Measurements from ENCODE around the gene ZNF99.
"Not testable (repeated sequence)": the region's sequence is repeated elsewhere in the genome, so short reads cannot be mapped to it uniquely, and the experiment has no call there.

The ZNF99 gene

GRCh38 chr19:22783651-22784410 lies at the start of gene ZNF99:
Gene ZNF99 (minus strand): TSS chr19:22784151. CDS start chr19:22784016, 135 bp downstream.
- DNase-seq (ENCODE audit: low spot score) = no peak

- DNase-seq (ENCODE audit: low spot score) = no peak
These were observed 48.2 kb upstream of the ZNF99 start, which contains the start of gene ZNF723 for GRCh38 chr19:22832031-22832762. Gene ZNF723 (plus strand): TSS chr19:22832291. CDS start chr19:22832380, 89 bp downstream.

DNA sequence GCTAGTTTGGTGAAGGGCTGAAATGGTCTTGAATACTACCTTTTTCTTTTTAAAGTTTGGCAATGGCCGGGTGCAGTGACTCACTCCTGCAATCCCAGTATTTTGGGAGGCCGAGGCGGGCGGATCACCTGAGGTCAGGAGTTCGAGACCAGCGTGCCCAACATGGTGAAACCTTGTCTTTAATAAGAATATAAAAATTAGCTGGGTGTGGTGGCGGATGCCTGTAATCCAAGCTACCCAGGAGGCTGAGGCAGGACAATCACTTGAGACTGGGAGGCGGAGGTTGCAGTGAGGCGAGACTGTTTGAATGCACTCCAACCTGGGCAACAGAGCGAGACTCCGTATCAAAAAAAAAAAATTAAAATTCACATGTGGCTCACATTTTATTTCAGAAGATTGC lies 47.3 kb upstream of the ZNF99 start:
- no peak for DNase-seq (ENCODE audit: low spot score)

GRCh38 chr19:22814124-22814523 lies 30.2 kb upstream of the ZNF99 start:
- DNase-seq (ENCODE audit: low spot score) = no peak

DNA sequence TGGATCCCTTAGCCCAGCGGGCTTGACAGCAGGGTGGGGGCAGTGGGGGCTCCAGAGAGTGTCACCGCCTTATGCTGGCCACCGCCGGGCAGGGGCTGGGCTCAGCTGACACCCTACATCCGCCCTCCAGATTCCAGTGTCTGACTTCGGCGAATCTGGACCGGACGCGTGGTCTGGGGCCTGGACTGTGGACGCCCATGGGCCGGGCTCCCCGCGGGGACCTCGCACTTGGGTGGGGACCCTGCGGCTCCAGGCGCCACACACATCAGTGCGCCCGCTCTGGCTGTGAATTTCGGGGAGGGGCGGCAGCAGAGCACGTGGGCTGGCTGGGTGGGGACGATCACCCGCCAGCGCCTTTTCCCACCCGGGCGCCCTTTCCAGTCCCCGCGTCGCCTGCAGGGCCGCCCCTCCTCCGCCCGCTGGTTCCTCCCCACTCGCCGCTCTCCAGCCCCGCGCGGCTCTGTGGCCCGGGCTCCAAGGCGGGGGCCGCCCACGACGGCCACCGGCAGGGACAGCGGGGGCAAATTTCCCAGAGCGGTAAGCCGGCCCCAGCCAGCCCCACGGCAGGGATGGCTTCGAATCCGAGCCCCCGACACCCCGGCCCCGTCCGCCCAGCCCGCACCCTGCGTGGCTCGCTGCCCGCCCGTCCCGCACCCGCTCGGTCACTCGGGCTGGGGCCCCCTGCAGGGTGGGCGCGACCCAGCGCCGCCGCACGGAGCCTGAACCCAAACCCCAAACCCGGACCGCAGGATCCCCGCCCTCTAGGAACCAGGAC lies 23.3 kb upstream of the ZNF99 start:
- no peak for DNase-seq (ENCODE audit: low spot score)

DNA sequence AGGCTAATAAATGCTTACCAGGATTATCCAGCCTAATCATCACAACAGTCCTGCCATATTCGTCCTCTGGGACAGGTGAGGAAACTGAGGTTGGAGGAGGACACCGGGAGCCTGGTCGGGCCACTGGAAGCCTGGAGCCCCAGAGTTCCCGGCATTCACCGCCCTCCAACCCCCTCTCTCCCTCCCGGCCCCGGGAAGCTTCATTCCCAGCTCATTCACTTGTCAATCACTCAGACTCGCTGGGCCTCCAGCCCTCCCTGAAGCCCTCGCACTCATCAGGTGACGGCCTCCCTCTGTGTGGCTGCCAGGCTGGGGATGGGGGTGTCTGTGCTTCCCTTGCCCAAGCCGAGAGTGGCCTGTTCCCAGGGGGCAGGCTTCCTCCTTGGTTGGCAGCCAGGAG lies 22.5 kb upstream of the ZNF99 start:
- DNase-seq (ENCODE audit: low spot score) = no peak

GRCh38 chr19:22797040-22797439 lies 13.1 kb upstream of the ZNF99 start:
- DNase-seq (ENCODE audit: low spot score) = no peak

GRCh38 chr19:22792863-22793262 lies 8.9 kb upstream of the ZNF99 start:
- DNase-seq (ENCODE audit: low spot score) = not testable (repeated sequence)

DNA sequence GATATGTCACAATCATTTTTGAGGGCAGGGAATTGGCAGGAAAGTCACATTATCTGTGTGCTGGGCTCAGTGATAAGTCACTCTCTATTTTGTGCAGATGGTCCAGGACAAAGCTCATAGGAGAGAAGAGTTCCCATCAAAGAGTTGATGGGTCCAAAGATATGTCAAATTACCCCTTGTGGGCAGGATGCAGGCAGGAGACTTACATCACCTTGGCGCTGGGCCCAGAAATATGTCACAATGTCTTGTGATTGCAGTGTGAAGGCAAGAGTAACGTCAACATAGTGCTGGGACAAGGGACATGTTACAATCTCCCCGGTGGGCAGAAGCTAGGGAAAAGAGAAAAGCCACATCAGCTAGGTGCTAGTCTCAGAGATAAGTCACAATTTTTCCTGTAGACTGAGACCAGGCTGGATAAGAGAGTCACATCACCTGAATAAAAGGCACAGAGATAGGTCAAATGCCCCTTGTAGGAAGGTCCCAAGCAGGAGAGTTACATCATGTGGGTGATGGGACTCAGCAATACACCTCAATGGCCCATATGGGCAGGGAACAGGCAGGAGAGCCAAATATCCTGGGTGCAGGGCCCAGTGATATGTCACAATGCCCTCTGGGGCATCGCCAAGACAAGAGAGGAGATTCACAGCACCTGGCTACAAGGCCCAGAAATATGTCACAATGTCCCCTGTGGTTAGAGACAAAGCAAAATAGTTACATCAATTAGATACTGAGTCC lies 47.9 kb downstream of the ZNF99 start:
- DNase-seq (ENCODE audit: low spot score) = no peak

DNA sequence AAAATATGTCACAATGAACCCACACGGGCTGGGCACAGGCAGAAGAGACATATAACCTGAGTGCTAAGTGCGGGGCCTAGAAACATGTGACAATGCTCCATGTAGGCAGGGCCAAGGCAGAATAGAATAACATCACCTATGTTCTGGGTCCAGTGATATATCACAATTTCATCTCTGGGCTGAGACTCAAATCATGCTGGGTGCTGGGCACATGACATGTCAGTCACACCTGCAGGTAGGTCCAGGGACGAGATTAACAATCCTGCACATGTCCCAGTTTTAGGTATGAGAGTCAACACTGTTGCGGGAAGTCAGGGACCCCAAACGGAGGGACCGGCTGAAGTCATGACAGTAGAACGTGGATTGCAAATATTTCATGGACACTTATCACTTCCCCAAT lies 50.3 kb downstream of the ZNF99 start:
- DNase-seq (ENCODE audit: low spot score) = no peak

DNA sequence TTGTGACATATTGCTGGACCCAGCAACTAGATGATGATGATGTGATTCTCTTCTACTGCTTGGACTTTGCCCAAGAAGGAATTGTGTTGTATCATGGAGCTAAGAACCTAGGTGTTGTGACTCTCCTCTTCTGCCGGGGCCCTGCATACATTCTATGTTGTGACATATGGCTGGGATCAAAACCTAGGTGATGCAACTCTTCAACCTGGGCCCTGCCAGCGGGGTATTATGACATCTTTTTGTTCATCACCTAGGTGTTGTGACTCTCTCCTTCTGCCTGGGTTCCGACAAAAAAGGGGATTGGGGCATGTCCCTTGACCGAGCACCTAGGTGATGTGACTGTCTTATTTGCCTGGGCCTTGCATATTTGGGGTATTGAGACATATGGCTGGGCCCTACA lies 55.7 kb downstream of the ZNF99 start:
- not testable (repeated sequence) for DNase-seq (ENCODE audit: low spot score)

DNA sequence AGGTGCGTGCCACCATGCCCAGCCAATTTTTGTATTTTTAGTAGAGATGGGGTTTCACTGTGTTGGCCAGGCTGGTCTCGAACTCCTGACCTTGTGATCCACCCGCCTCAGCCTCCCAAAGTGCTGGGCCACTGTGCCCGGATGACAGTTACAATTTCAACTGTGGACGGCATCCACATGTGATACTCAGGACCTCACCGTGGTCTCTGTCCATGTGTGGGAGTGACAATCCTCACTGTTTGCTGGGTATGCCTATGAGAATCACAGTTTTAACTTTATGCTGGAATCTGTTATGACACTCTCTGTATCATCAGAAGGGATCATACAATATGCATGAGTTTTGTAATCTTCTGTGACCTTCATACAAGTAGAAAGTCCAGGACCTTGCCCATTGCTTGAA lies 62.4 kb downstream of the ZNF99 start:
- DNase-seq (ENCODE audit: low spot score) = not testable (repeated sequence)

DNA sequence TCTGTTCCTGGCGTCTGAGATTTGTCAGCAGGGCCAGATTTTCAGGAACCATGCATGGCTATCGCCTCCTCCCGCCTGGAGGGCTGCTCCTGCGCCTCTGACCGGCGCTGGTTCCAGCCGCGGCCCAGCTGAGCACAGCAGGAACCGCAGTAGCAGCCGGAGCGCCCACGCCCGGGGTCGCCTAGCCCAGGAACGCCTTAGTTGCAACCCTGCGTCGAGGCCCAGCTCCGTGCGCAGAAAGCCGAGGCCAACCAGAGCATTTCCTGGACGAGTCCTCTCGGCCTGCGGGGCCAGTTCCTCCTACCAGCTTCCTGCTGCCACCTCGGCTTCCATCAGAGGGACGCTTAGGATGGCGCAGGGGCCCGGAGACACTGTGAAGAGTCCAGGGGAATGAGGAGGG lies 75.0 kb downstream of the ZNF99 start:
- DNase-seq (ENCODE audit: low spot score) = no peak

- DNase-seq (ENCODE audit: low spot score) = not testable (repeated sequence)
These were observed 80.9 kb downstream of the ZNF99 start for GRCh38 chr19:22703096-22703495.

GRCh38 chr19:22702661-22703060 lies 81.3 kb downstream of the ZNF99 start:
- DNase-seq (ENCODE audit: low spot score) = not testable (repeated sequence)
